Stimulated activated naive B cell treated with anti-CD40 and anti-IgM and Interleukin-4, amounts not matched to agents 10 μg/mL and 1 μg/mL and 100 μg/mL, for 72 hours (primary cell): ENCODE results near the gene SNX9.
"Not testable (repeated sequence)": the region's sequence is repeated elsewhere in the genome, so short reads cannot be mapped to it uniquely, and the experiment has no call there.

Source experiments
- ATAC-seq, 2 donors: fragments of 150-1000 bp; cut with Tn5 transposase; replicated peaks; 2 replicates each; pipeline ENCODE4 v1.10.0; 2021; ENCODE audit warnings: moderate library complexity in 1 of 2
- DNase-seq: peaks from one replicate; pipeline ENCODE4 v3.0.0; 2021
- H3K27ac Mint-ChIP-seq: one replicate; pipeline ENCODE4 v1.8.0; 2022; ENCODE audit warnings: mild to moderate bottlenecking, mixed read lengths
- H3K27me3 Mint-ChIP-seq, 2 donors: one replicate each; pipeline ENCODE4 v1.8.0; 2022; ENCODE audit warnings: mixed read lengths in 2 of 2
- H3K36me3 Mint-ChIP-seq, 2 donors: one replicate each; pipeline ENCODE4 v1.8.0; 2022; ENCODE audit warnings: mixed read lengths in 2 of 2, mild to moderate bottlenecking in 1 of 2
- H3K4me1 Mint-ChIP-seq, 2 donors: one replicate each; pipeline ENCODE4 v1.8.0; 2022; ENCODE audit warnings: mixed read lengths in 2 of 2, mild to moderate bottlenecking in 1 of 2
- H3K4me3 Mint-ChIP-seq, 2 donors: one replicate each; pipeline ENCODE4 v1.8.0; 2022; ENCODE audit warnings: mild to moderate bottlenecking in 2 of 2, mixed read lengths in 2 of 2, moderate library complexity in 1 of 2
- H3K9me3 Mint-ChIP-seq, 2 donors: one replicate each; pipeline ENCODE4 v1.8.0; 2022; ENCODE audit warnings: mixed read lengths in 2 of 2, mild to moderate bottlenecking in 1 of 2

SNX9 gene

GRCh38 chr6:157885211-157885788 lies 62.3 kb downstream of the SNX9 start:
- ATAC-seq (peak; percentile 75 to 85), DNase-seq (peak; percentile 25)
- H3K4me1 Mint-ChIP-seq = peaks cover 26 to 70% of the 10 kb centered on the region in 2 donors
- no peaks in the 10 kb centered on the region for H3K27me3 Mint-ChIP-seq
- peak overlapping the region in 1 of 2 donors; percentile 41 for H3K4me3 Mint-ChIP-seq
- H3K9me3 Mint-ChIP-seq = peaks cover 4 to 5% of the 10 kb centered on the region in 2 donors
- H3K27ac Mint-ChIP-seq = peak overlapping the region; percentile 93
- peaks cover 57 to 75% of the 10 kb centered on the region in 2 donors for H3K36me3 Mint-ChIP-seq

- H3K4me3 Mint-ChIP-seq = peak overlapping the region; percentile 35 to 41
- H3K9me3 Mint-ChIP-seq = peaks cover 4 to 5% of the 10 kb centered on the region in 2 donors
- peaks cover 55 to 77% of the 10 kb centered on the region in 2 donors for H3K36me3 Mint-ChIP-seq
- ATAC-seq = peak; percentile 80 to 82
- peak; percentile 35 for DNase-seq
- peaks cover 22 to 71% of the 10 kb centered on the region in 2 donors for H3K4me1 Mint-ChIP-seq
- H3K27ac Mint-ChIP-seq = peak overlapping the region; percentile 93
- H3K27me3 Mint-ChIP-seq = no peaks in the 10 kb centered on the region
Measured at GRCh38 chr6:157885876-157886275, 62.8 kb downstream of the SNX9 start.

GRCh38 chr6:157887892-157888291 lies 64.8 kb downstream of the SNX9 start:
- peak overlapping the region; percentile 52 for H3K27ac Mint-ChIP-seq
- peaks cover 4 to 5% of the 10 kb centered on the region in 2 donors for H3K9me3 Mint-ChIP-seq
- no peak for DNase-seq
- H3K4me1 Mint-ChIP-seq = peaks cover 29 to 77% of the 10 kb centered on the region in 2 donors
- peak in 1 of 2 donors; percentile 48 for ATAC-seq
- H3K36me3 Mint-ChIP-seq = peaks cover 52 to 70% of the 10 kb centered on the region in 2 donors
- H3K4me3 Mint-ChIP-seq = no peak overlapping the region
- no peaks in the 10 kb centered on the region for H3K27me3 Mint-ChIP-seq

GRCh38 chr6:157891544-157892362 lies 68.7 kb downstream of the SNX9 start:
- Mint-ChIP-seq H3K4me1 (peaks cover 25 to 67% of the 10 kb centered on the region in 2 donors), H3K4me3 (peak overlapping the region in 1 of 2 donors; percentile 48), H3K27ac (peak overlapping the region; percentile 9), H3K9me3 (peaks cover 3 to 4% of the 10 kb centered on the region in 2 donors), H3K27me3 (no peaks in the 10 kb centered on the region), H3K36me3 (peaks cover 49 to 58% of the 10 kb centered on the region in 2 donors)
- ATAC-seq = no peak
- no peak for DNase-seq

GRCh38 chr6:157892363-157892877 lies 69.4 kb downstream of the SNX9 start:
- peak overlapping the region; percentile 1 for H3K27ac Mint-ChIP-seq

GRCh38 chr6:157893238-157893637 lies 70.2 kb downstream of the SNX9 start:
- Mint-ChIP-seq H3K27me3 (no peaks in the 10 kb centered on the region), H3K4me3 (no peak overlapping the region), H3K36me3 (peaks cover 41 to 54% of the 10 kb centered on the region in 2 donors), H3K4me1 (peaks cover 19 to 52% of the 10 kb centered on the region in 2 donors), H3K27ac (peak overlapping the region; percentile 43), H3K9me3 (peaks cover 3 to 4% of the 10 kb centered on the region in 2 donors)
- ATAC-seq (peak; percentile 54 to 60), DNase-seq (no peak)

More at GRCh38 chr6:157892363-157892877, 69.4 kb downstream of the SNX9 start:
- no peaks in the 10 kb centered on the region for H3K27me3 Mint-ChIP-seq
- no peak overlapping the region for H3K4me3 Mint-ChIP-seq
- peaks cover 21 to 60% of the 10 kb centered on the region in 2 donors for H3K4me1 Mint-ChIP-seq
- H3K9me3 Mint-ChIP-seq = peaks cover 3 to 4% of the 10 kb centered on the region in 2 donors
- no peak for DNase-seq
- H3K36me3 Mint-ChIP-seq = peaks cover 47 to 56% of the 10 kb centered on the region in 2 donors
- no peak for ATAC-seq

- H3K27me3 Mint-ChIP-seq = no peaks in the 10 kb centered on the region
- no peak for ATAC-seq
- peaks cover 20 to 41% of the 10 kb centered on the region in 2 donors for H3K4me1 Mint-ChIP-seq
- no peak overlapping the region for H3K4me3 Mint-ChIP-seq
- no peak overlapping the region for H3K27ac Mint-ChIP-seq
- H3K36me3 Mint-ChIP-seq = peaks cover 46 to 57% of the 10 kb centered on the region in 2 donors
- no peaks in the 10 kb centered on the region for H3K9me3 Mint-ChIP-seq
- no peak for DNase-seq
Measured at GRCh38 chr6:157895585-157895984, 72.5 kb downstream of the SNX9 start.

GRCh38 chr6:157896932-157897331 lies 73.9 kb downstream of the SNX9 start:
- Mint-ChIP-seq H3K4me3 (no peak overlapping the region), H3K27me3 (no peaks in the 10 kb centered on the region), H3K36me3 (peaks cover 47 to 54% of the 10 kb centered on the region in 2 donors), H3K27ac (no peak overlapping the region), H3K4me1 (peaks cover 15 to 42% of the 10 kb centered on the region in 2 donors), H3K9me3 (no peaks in the 10 kb centered on the region)
- ATAC-seq (no peak), DNase-seq (no peak)

GRCh38 chr6:157898169-157898568 lies 75.1 kb downstream of the SNX9 start:
- H3K4me1 Mint-ChIP-seq = peaks cover 11 to 30% of the 10 kb centered on the region in 2 donors
- no peak overlapping the region for H3K4me3 Mint-ChIP-seq
- DNase-seq (no peak), ATAC-seq (no peak)
- H3K27me3 Mint-ChIP-seq = no peaks in the 10 kb centered on the region
- peaks cover 43 to 52% of the 10 kb centered on the region in 2 donors for H3K36me3 Mint-ChIP-seq
- no peak overlapping the region for H3K27ac Mint-ChIP-seq
- H3K9me3 Mint-ChIP-seq = no peaks in the 10 kb centered on the region

GRCh38 chr6:157898640-157899039 lies 75.6 kb downstream of the SNX9 start:
- ATAC-seq (no peak), DNase-seq (no peak)
- H3K27ac Mint-ChIP-seq = no peak overlapping the region
- no peaks in the 10 kb centered on the region for H3K9me3 Mint-ChIP-seq
- no peak overlapping the region for H3K4me3 Mint-ChIP-seq
- no peaks in the 10 kb centered on the region for H3K27me3 Mint-ChIP-seq
- peaks cover 40 to 47% of the 10 kb centered on the region in 2 donors for H3K36me3 Mint-ChIP-seq
- H3K4me1 Mint-ChIP-seq = peaks cover 8 to 26% of the 10 kb centered on the region in 2 donors

- Mint-ChIP-seq H3K4me3 (peak overlapping the region in 1 of 2 donors; percentile 13), H3K4me1 (peaks cover 8 to 20% of the 10 kb centered on the region in 2 donors), H3K36me3 (peaks cover 35 to 47% of the 10 kb centered on the region in 2 donors)
- ATAC-seq, DNase-seq, H3K9me3 Mint-ChIP-seq, H3K27me3 Mint-ChIP-seq, H3K27ac Mint-ChIP-seq: not testable (repeated sequence)
Measured at GRCh38 chr6:157900262-157900661, 77.2 kb downstream of the SNX9 start.

GRCh38 chr6:157900751-157901150 lies 77.7 kb downstream of the SNX9 start:
- Mint-ChIP-seq H3K36me3 (peaks cover 35 to 52% of the 10 kb centered on the region in 2 donors), H3K4me1 (peaks cover 8 to 20% of the 10 kb centered on the region in 2 donors)
- H3K9me3 Mint-ChIP-seq, H3K27ac Mint-ChIP-seq, ATAC-seq, H3K27me3 Mint-ChIP-seq, DNase-seq, H3K4me3 Mint-ChIP-seq: not testable (repeated sequence)

- H3K36me3 Mint-ChIP-seq = peaks cover 38 to 59% of the 10 kb centered on the region in 2 donors
Measured at GRCh38 chr6:157904999-157905398, 82.0 kb downstream of the SNX9 start.

GRCh38 chr6:157905590-157906342 lies 82.7 kb downstream of the SNX9 start:
- no peak overlapping the region for H3K4me3 Mint-ChIP-seq
- H3K27ac Mint-ChIP-seq = no peak overlapping the region
- peaks cover 40 to 63% of the 10 kb centered on the region in 2 donors for H3K36me3 Mint-ChIP-seq
- ATAC-seq (no peak), DNase-seq (no peak)
- no peaks in the 10 kb centered on the region for H3K27me3 Mint-ChIP-seq
- H3K9me3 Mint-ChIP-seq = peaks cover 0 to 2% of the 10 kb centered on the region in 2 donors
- H3K4me1 Mint-ChIP-seq = peaks cover 16 to 36% of the 10 kb centered on the region in 2 donors

More at GRCh38 chr6:157904999-157905398, 82.0 kb downstream of the SNX9 start:
- DNase-seq = no peak
- H3K27me3 Mint-ChIP-seq = no peaks in the 10 kb centered on the region
- peaks cover 0 to 2% of the 10 kb centered on the region in 2 donors for H3K9me3 Mint-ChIP-seq
- H3K4me1 Mint-ChIP-seq = peaks cover 18 to 40% of the 10 kb centered on the region in 2 donors
- H3K4me3 Mint-ChIP-seq = no peak overlapping the region
- ATAC-seq = no peak
- no peak overlapping the region for H3K27ac Mint-ChIP-seq
